GM21786 (cell line): ENCODE data around the gene SLC6A9.

ENCODE experiments used
- ATAC-seq: cut with Tn5 transposase; IDR thresholded peaks from one replicate; pipeline ENCODE4 v1.9.1; 2021; ENCODE audit not compliant: unreplicated experiment

The SLC6A9 gene

GRCh38 chr1:43986712-43987111 lies 44.5 kb downstream of the SLC6A9 start:
- no peak for ATAC-seq

- no peak for ATAC-seq
Measured at GRCh38 chr1:43985984-43986595, 45.2 kb downstream of the SLC6A9 start.

GRCh38 chr1:43984855-43985254 lies 46.4 kb downstream of the SLC6A9 start:
- ATAC-seq = no peak

- ATAC-seq = no peak
Measured at GRCh38 chr1:43983253-43983899, 47.9 kb downstream of the SLC6A9 start.

GRCh38 chr1:43982808-43983207 lies 48.5 kb downstream of the SLC6A9 start:
- ATAC-seq = no peak

GRCh38 chr1:43982241-43982640 lies 49.0 kb downstream of the SLC6A9 start:
- ATAC-seq = no peak

GRCh38 chr1:43981636-43982035 lies 49.6 kb downstream of the SLC6A9 start:
- ATAC-seq = no peak

- no peak for ATAC-seq
Measured at GRCh38 chr1:43981135-43981491, 50.1 kb downstream of the SLC6A9 start.

- no peak for ATAC-seq
Measured at GRCh38 chr1:43980255-43981134, 50.8 kb downstream of the SLC6A9 start.

GRCh38 chr1:43979528-43980254 lies 51.6 kb downstream of the SLC6A9 start:
- no peak for ATAC-seq

- ATAC-seq = no peak
Measured at GRCh38 chr1:43979261-43979527, 52.1 kb downstream of the SLC6A9 start.

- ATAC-seq = no peak
Measured at GRCh38 chr1:43978551-43979260, 52.6 kb downstream of the SLC6A9 start, which contains the start of gene B4GALT2. B4GALT2 (plus strand) TSS chr1:43979210; CDS start chr1:43981161, 1,951 bp downstream.

- no peak for ATAC-seq
Measured at GRCh38 chr1:43978264-43978550, 53.1 kb downstream of the SLC6A9 start.

- ATAC-seq = no peak
Measured at GRCh38 chr1:43977376-43978263, 53.6 kb downstream of the SLC6A9 start.

- ATAC-seq = no peak
Measured at GRCh38 chr1:43976890-43977289, 54.4 kb downstream of the SLC6A9 start.

GRCh38 chr1:43976045-43976444 lies 55.2 kb downstream of the SLC6A9 start:
- no peak for ATAC-seq

GRCh38 chr1:43975249-43975961 lies 55.9 kb downstream of the SLC6A9 start:
- ATAC-seq = no peak

- peak; percentile 67 for ATAC-seq
Measured at GRCh38 chr1:43974443-43975248, 56.6 kb downstream of the SLC6A9 start, which contains the start of gene ATP6V0B. ATP6V0B (plus strand) TSS chr1:43974960; CDS start chr1:43975041, 81 bp downstream.
